Lung (tissue), 12 donors: ENCODE results near the gene SLC35A1. TPM values are rescaled to one million over a fixed set of nuclear protein-coding genes. Genes with fewer than 3 reads are reported as not detected.

Experiments used
- ATAC-seq: fragments of 200-7000 bp; cut with Tn5 transposase; one replicate; pipeline ENCODE4 v1.9.1; 2020; ENCODE audit warnings: moderate number of reproducible peaks; ENCODE audit not compliant: insufficient read depth, low FRiP score
- DNase-seq, 3 donors: peaks; one replicate each; pipeline ENCODE4 v3.0.0-alpha.2; 2013 to 2017
- H3K27ac ChIP-seq, 2 donors: one replicate each; pipeline ENCODE4 v1.5.1; 2013; ENCODE audit warnings: mild to moderate bottlenecking in 2 of 2, moderate library complexity in 2 of 2, control low read depth in 1 of 2, inconsistent platforms in 1 of 2, low read depth in 1 of 2, low read length in 1 of 2
- H3K27me3 ChIP-seq, 3 donors: one replicate each; pipeline ENCODE4 v1.5.1; 2013; ENCODE audit warnings: low read length in 2 of 3; ENCODE audit not compliant: control insufficient read depth in 3 of 3, insufficient read depth in 3 of 3
- H3K36me3 ChIP-seq, 4 donors: one replicate each; pipeline ENCODE4 v1.5.1; 2013; ENCODE audit warnings: low read length in 4 of 4, mild to moderate bottlenecking in 1 of 4, moderate library complexity in 1 of 4; ENCODE audit not compliant: control insufficient read depth in 4 of 4, insufficient read depth in 4 of 4
- H3K4me1 ChIP-seq, 5 donors: one replicate each; pipeline ENCODE4 v1.5.1; 2013; ENCODE audit warnings: low read length in 5 of 5, mild to moderate bottlenecking in 2 of 5, moderate library complexity in 1 of 5; ENCODE audit not compliant: control insufficient read depth in 5 of 5, insufficient read depth in 5 of 5
- H3K4me3 ChIP-seq: one replicate; pipeline ENCODE4 v1.5.1; 2013; ENCODE audit warnings: mild to moderate bottlenecking, control low read depth, moderate library complexity
- H3K9ac ChIP-seq, 2 donors: one replicate each; pipeline ENCODE4 v1.5.1; 2013; ENCODE audit warnings: low read length in 2 of 2, control low read depth in 1 of 2; ENCODE audit not compliant: insufficient read depth in 1 of 2
- H3K9me3 ChIP-seq, 4 donors: one replicate each; pipeline ENCODE4 v1.5.1; 2013; ENCODE audit warnings: low read length in 3 of 4, mild to moderate bottlenecking in 1 of 4, moderate library complexity in 1 of 4; ENCODE audit not compliant: control insufficient read depth in 4 of 4, insufficient read depth in 3 of 4
- CTCF ChIP-seq: IDR thresholded peaks from 2 replicates; pipeline ENCODE4 v1.5.1; 2012; ENCODE audit warnings: mild to moderate bottlenecking; ENCODE audit errors: control extremely low read depth, extremely low read depth
- WGBS, 2 donors: extraction: QIAGEN DNeasy Blood & Tissue Kit; methylation state at CpG; one replicate each; pipeline ENCODE4 v1.1.7; 2013; 5-methylcytosine and 5-hydroxymethylcytosine counted together
- polyA plus RNA-seq, 2 donors: library from polyadenylated mRNA; stranded (reverse); fragments of 200-250 nt; gene quantifications; one replicate each; pipeline ENCODE4 v1.2.1, GENCODE V29; 2013
- total RNA-seq, 2 donors: library from RNA; depleted of rRNA in 1 of 2; stranded (reverse); fragments of >200 nt in 1 of 2; gene quantifications; one replicate each; pipeline ENCODE4 v1.2.1, GENCODE V29; 2014 to 2021
- donor health status: control.
- donor health status: control.
- donor health status: Bipolar disorder and iron deficiency.
- donor health status: healthy.
- donor health status: DM: yes; HTN: yes; CAD: no.

Gene SLC35A1
- total and polyA plus RNA-seq, 4 donors: 19.3 to 42.2 (median 27.2) TPM

- DNase-seq: no peak
- no peaks in the 10 kb centered on the region for H3K9me3 ChIP-seq
- peaks cover 0 to 10% (median 5%) of the 10 kb centered on the region in 4 donors for H3K36me3 ChIP-seq
- no peak overlapping the region for H3K27ac ChIP-seq
- H3K4me1 ChIP-seq: no peaks in the 10 kb centered on the region
- H3K4me3 ChIP-seq: no peak overlapping the region
- H3K9ac ChIP-seq: no peak overlapping the region
- TF ChIP-seq CTCF: no peak
- 88 to 93% methylated on average over 8 of the region's 8 CpGs for WGBS, 2 donors
- H3K27me3 ChIP-seq: no peaks in the 10 kb centered on the region
- ATAC-seq: no peak
Observed at GRCh38 chr6:87494761-87495422, 22.1 kb downstream of the SLC35A1 start.

- Histone ChIP-seq H3K27me3 (no peaks in the 10 kb centered on the region), H3K36me3 (peaks cover 0 to 15% (median 8%) of the 10 kb centered on the region in 4 donors), H3K4me3 (no peak overlapping the region), H3K4me1 (no peaks in the 10 kb centered on the region), H3K9ac (no peak overlapping the region), H3K27ac (no peak overlapping the region), H3K9me3 (no peaks in the 10 kb centered on the region)
- DNase-seq (no peak), ATAC-seq (no peak)
- no peak for TF ChIP-seq CTCF
Observed at GRCh38 chr6:87498048-87498447, 25.3 kb downstream of the SLC35A1 start.

- no peaks in the 10 kb centered on the region for H3K9me3 ChIP-seq
- no peak overlapping the region for H3K4me3 ChIP-seq
- WGBS, 2 donors: 87 to 88% methylated on average over 6 of the region's 6 CpGs
- TF ChIP-seq CTCF: no peak
- H3K27ac ChIP-seq: no peak overlapping the region
- ATAC-seq (no peak), DNase-seq (no peak)
- no peak overlapping the region for H3K9ac ChIP-seq
- H3K36me3 ChIP-seq: peaks cover 0 to 23% (median 11%) of the 10 kb centered on the region in 4 donors
- no peaks in the 10 kb centered on the region for H3K27me3 ChIP-seq
- peaks cover 0 to 11% (median 0%) of the 10 kb centered on the region in 5 donors for H3K4me1 ChIP-seq
Observed at GRCh38 chr6:87501809-87502572, 29.2 kb downstream of the SLC35A1 start.
